PFSK-1 (cell line): ENCODE measurements around the gene RAB44.

Source experiments
- POLR2AphosphoS5 ChIP-seq: IDR thresholded peaks from 2 replicates; pipeline ENCODE4 v1.6.1; 2012; ENCODE audit warnings: low read depth, mild to moderate bottlenecking, control low read depth, low read length, moderate library complexity
- TAF1 ChIP-seq: IDR thresholded peaks from 2 replicates; pipeline ENCODE4 v1.6.1; 2012; ENCODE audit warnings: low read length, control low read depth, borderline replicate concordance; ENCODE audit not compliant: insufficient read depth
- TF ChIP-seq, protein P1 (sequence below), 2 experiments: IDR thresholded peaks; 2 replicates each; pipeline versions ENCODE4 v1.6.1 to v1.8.0; 2011 to 2012; ENCODE audit warnings: low read depth in 2 of 2, low read length in 2 of 2, control low read depth in 1 of 2, inconsistent platforms in 1 of 2, mild to moderate bottlenecking in 1 of 2, moderate library complexity in 1 of 2; ENCODE audit not compliant: insufficient read depth in 1 of 2

GRCh38 chr6:36742146-36742545, 44.5 kb downstream of the RAB44 start:
- TF ChIP-seq TAF1 (no peak), POLR2AphosphoS5 (no peak)
- TF ChIP-seq, protein P1, sequence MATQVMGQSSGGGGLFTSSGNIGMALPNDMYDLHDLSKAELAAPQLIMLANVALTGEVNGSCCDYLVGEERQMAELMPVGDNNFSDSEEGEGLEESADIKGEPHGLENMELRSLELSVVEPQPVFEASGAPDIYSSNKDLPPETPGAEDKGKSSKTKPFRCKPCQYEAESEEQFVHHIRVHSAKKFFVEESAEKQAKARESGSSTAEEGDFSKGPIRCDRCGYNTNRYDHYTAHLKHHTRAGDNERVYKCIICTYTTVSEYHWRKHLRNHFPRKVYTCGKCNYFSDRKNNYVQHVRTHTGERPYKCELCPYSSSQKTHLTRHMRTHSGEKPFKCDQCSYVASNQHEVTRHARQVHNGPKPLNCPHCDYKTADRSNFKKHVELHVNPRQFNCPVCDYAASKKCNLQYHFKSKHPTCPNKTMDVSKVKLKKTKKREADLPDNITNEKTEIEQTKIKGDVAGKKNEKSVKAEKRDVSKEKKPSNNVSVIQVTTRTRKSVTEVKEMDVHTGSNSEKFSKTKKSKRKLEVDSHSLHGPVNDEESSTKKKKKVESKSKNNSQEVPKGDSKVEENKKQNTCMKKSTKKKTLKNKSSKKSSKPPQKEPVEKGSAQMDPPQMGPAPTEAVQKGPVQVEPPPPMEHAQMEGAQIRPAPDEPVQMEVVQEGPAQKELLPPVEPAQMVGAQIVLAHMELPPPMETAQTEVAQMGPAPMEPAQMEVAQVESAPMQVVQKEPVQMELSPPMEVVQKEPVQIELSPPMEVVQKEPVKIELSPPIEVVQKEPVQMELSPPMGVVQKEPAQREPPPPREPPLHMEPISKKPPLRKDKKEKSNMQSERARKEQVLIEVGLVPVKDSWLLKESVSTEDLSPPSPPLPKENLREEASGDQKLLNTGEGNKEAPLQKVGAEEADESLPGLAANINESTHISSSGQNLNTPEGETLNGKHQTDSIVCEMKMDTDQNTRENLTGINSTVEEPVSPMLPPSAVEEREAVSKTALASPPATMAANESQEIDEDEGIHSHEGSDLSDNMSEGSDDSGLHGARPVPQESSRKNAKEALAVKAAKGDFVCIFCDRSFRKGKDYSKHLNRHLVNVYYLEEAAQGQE (IDR thresholded peaks at IDR 0.05; ENCODE audit: insufficient read depth in 1 of 2, low read depth in 2 of 2, low read length in 2 of 2): no peak
